Neural cell (in vitro differentiated cells): ENCODE results near the gene CILP. TPM values are rescaled to one million over a fixed set of nuclear protein-coding genes. Genes with fewer than 3 reads are reported as not detected.
A peak's percentile ranks its signal among the peaks of the same experiment; 100 is the strongest.

Experiments
- H2AFZ ChIP-seq: fragments of 200-600, 300-800 bp; sonication (generic), shearing (Covaris generic); 2 replicates; pipeline ENCODE4 v1.6.0; 2014; ENCODE audit warnings: low read depth, mild to moderate bottlenecking, antibody characterized with exemption, low read length, moderate library complexity
- H3F3A ChIP-seq: fragments of 200-600 bp; shearing (Covaris generic); 2 replicates; pipeline ENCODE4 v1.6.1; 2016; ENCODE audit warnings: mild to moderate bottlenecking, moderate library complexity, mixed read lengths, antibody characterized with exemption, low read length; ENCODE audit not compliant: insufficient read depth, poor library complexity, severe bottlenecking
- H3K27ac ChIP-seq: fragments of 200-600, 300-800 bp; sonication (generic), shearing (Covaris generic); 2 replicates; pipeline ENCODE4 v1.5.1; 2014; ENCODE audit warnings: mild to moderate bottlenecking, low read length, moderate library complexity
- H3K27me3 ChIP-seq: fragments of 300-800, 200-600 bp; sonication (generic), shearing (Covaris generic); 2 replicates; pipeline ENCODE4 v1.6.0; 2014; ENCODE audit warnings: mild to moderate bottlenecking, low read depth, low read length, moderate library complexity; ENCODE audit not compliant: insufficient read depth
- H3K36me3 ChIP-seq: fragments of 300-800, 200-600 bp; sonication (generic), shearing (Covaris generic); 2 replicates; pipeline ENCODE4 v1.5.1; 2014; ENCODE audit warnings: mild to moderate bottlenecking, antibody characterized with exemption, low read length, moderate library complexity; ENCODE audit not compliant: insufficient read depth
- H3K4me2 ChIP-seq: fragments of 300-800, 200-600 bp; sonication (generic), shearing (Covaris generic); 2 replicates; pipeline ENCODE4 v1.6.0; 2014; ENCODE audit warnings: mild to moderate bottlenecking, low read length
- H3K4me3 ChIP-seq: fragments of 300-800, 200-600 bp; sonication (generic), shearing (Covaris generic); 2 replicates; pipeline ENCODE4 v1.5.1; 2014; ENCODE audit warnings: mild to moderate bottlenecking, low read length, moderate library complexity
- H3K79me2 ChIP-seq: fragments of 200-600 bp; shearing (Covaris generic); replicated peaks from 2 replicates; pipeline ENCODE4 v1.6.0; 2014; ENCODE audit warnings: mild to moderate bottlenecking, low read length, moderate library complexity; ENCODE audit not compliant: insufficient read depth
- H3K9ac ChIP-seq: fragments of 300-800, 200-600 bp; sonication (generic), shearing (Covaris generic); 2 replicates; pipeline ENCODE4 v1.6.1; 2016; ENCODE audit warnings: mild to moderate bottlenecking, low read length, mixed read lengths
- H3K9me2 ChIP-seq: fragments of 200-600 bp; shearing (Covaris generic); 2 replicates; pipeline ENCODE4 v1.6.1; 2016; ENCODE audit warnings: mild to moderate bottlenecking, low read length, mixed read lengths; ENCODE audit not compliant: insufficient read depth
- H3K9me3 ChIP-seq: fragments of 200-600, 300-800 bp; sonication (generic), shearing (Covaris generic); 2 replicates; pipeline ENCODE4 v1.6.1; 2016; ENCODE audit warnings: mild to moderate bottlenecking, mixed run types, low read length, moderate library complexity, mixed read lengths
- H4K20me1 ChIP-seq: fragments of 200-600 bp; shearing (Covaris generic); 2 replicates; pipeline ENCODE4 v1.6.1; 2016; ENCODE audit warnings: mild to moderate bottlenecking, mixed run types; ENCODE audit not compliant: insufficient read depth
- CTCF ChIP-seq: fragments of 450-650 bp; IDR thresholded peaks from 2 replicates; pipeline ENCODE4 v1.5.1; 2014; ENCODE audit warnings: antibody characterized with exemption, mild to moderate bottlenecking, moderate library complexity; ENCODE audit not compliant: poor library complexity, severe bottlenecking
- EP300 ChIP-seq: fragments of 450-650 bp; conservative IDR thresholded peaks from 2 replicates; pipeline ENCODE4 v1.6.1; 2014; ENCODE audit warnings: antibody characterized with exemption, mild to moderate bottlenecking, moderate library complexity; ENCODE audit not compliant: poor library complexity, severe bottlenecking
- EZH2 ChIP-seq: fragments of 200-600, 300-800 bp; shearing (Covaris generic), sonication (generic); IDR thresholded peaks from 2 replicates; pipeline ENCODE4 v1.6.1; 2014; ENCODE audit warnings: antibody characterized with exemption, low read length, borderline replicate concordance, mild to moderate bottlenecking; ENCODE audit not compliant: insufficient read depth, poor library complexity, severe bottlenecking
- MXI1 ChIP-seq: fragments of 450-650 bp; conservative IDR thresholded peaks from 2 replicates; pipeline ENCODE4 v1.6.1; 2014; ENCODE audit warnings: antibody characterized with exemption, mild to moderate bottlenecking; ENCODE audit not compliant: poor library complexity, severe bottlenecking
- POLR2AphosphoS5 ChIP-seq: IDR thresholded peaks from 2 replicates; pipeline ENCODE4 v1.6.1; 2012
- RAD21 ChIP-seq: fragments of 450-650 bp; conservative IDR thresholded peaks from 2 replicates; pipeline ENCODE4 v1.6.1; 2014; ENCODE audit warnings: antibody characterized with exemption, mild to moderate bottlenecking, moderate library complexity
- REST ChIP-seq: IDR thresholded peaks from 2 replicates; pipeline ENCODE4 v1.6.1; 2012; ENCODE audit warnings: borderline replicate concordance
- SMC3 ChIP-seq: fragments of 450-650 bp; conservative IDR thresholded peaks from 2 replicates; pipeline ENCODE4 v1.6.1; 2014; ENCODE audit warnings: antibody characterized with exemption, mild to moderate bottlenecking, moderate library complexity; ENCODE audit not compliant: poor library complexity
- TAF1 ChIP-seq: IDR thresholded peaks from 2 replicates; pipeline ENCODE4 v1.6.1; 2012; ENCODE audit warnings: low read depth
- polyA plus RNA-seq: library from polyadenylated mRNA; depleted of rRNA; stranded (reverse); fragments of >200 nt; gene quantifications from 2 replicates; pipeline ENCODE4 v1.2.3, GENCODE V29; 2014

CILP gene
- polyA plus RNA-seq, 1 donor from 2014 or later, result 1.4 TPM

- Histone ChIP-seq H3K79me2 (no peaks in the 10 kb centered on the region), H3F3A (no peaks in the 10 kb centered on the region), H2AFZ (peak overlapping the region; percentile 51), H3K9me3 (no peaks in the 10 kb centered on the region), H3K27me3 (no peaks in the 10 kb centered on the region), H3K9me2 (no peaks in the 10 kb centered on the region), H3K4me3 (no peak overlapping the region), H3K4me2 (no peak overlapping the region), H3K36me3 (no peaks in the 10 kb centered on the region), H3K27ac (no peak overlapping the region), H3K9ac (no peak overlapping the region), H4K20me1 (no peaks in the 10 kb centered on the region)
- TF ChIP-seq TAF1, result no peak
- TF ChIP-seq SMC3, result no peak
Observed at GRCh38 chr15:65208647-65209046, 2.6 kb downstream of the CILP start.

DNA sequence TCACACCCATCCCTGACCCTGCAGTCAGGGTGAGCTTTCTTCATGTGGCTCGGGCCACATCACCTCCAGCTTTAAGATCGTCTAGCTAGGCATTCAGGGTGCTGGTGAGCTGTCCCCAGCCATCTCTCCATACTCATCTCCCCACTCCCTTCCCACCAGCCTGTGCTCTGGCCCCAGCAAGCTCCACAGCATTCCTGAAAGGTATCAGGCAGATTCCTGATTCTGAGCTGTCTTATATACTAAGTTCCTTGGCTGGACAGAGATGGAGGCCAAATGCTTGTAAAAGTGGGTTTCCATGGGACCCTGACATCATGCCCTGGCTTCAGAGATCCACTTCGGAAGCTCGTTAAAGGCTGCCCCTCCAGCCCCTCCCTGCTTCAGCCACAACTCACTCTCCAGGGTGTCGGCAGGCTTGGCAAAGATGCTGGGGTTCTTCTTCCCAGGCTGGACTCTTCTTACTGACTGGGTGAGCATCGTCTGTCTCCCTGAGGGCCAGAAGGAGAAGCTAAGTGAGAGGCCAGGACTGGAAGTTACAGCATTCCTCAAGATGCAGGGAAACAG lies 3.9 kb downstream of the CILP start:
- Histone ChIP-seq H4K20me1 (no peaks in the 10 kb centered on the region), H3K36me3 (no peaks in the 10 kb centered on the region), H3K79me2 (no peaks in the 10 kb centered on the region), H3K27ac (no peak overlapping the region), H3K4me2 (no peak overlapping the region), H2AFZ (no peak overlapping the region), H3K9me3 (no peaks in the 10 kb centered on the region), H3K9me2 (no peaks in the 10 kb centered on the region), H3F3A (no peaks in the 10 kb centered on the region), H3K9ac (no peak overlapping the region), H3K27me3 (no peaks in the 10 kb centered on the region), H3K4me3 (no peak overlapping the region)
- no peak for TF ChIP-seq SMC3
- TF ChIP-seq TAF1, result no peak
- no peak for TF ChIP-seq MXI1
- no peak for TF ChIP-seq EZH2
- no peak for TF ChIP-seq CTCF
- TF ChIP-seq REST, result no peak
- no peak for TF ChIP-seq EP300
- no peak for TF ChIP-seq RAD21
- no peak for TF ChIP-seq POLR2AphosphoS5

DNA sequence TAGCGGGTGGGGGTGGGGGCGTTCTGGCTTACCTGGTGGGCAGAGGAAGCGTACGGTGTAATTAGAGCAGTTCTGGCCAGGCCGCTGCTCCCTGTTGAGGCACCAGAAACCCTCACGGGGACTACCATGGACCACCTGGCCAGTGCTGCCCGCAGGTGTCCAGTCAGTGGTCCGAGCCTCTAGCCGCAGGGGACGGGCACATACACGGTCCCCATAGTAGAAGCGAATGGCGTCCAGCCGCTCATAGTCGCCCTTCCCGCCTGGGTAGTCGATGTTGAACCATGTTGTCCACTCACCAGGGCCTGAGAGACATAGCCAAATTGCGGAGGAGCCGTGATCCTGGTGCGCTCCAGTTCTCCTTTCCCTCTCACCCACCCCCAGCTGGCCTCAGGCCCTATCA lies 4.5 kb downstream of the CILP start:
- TF ChIP-seq REST (no peak), MXI1 (no peak), EZH2 (no peak), POLR2AphosphoS5 (no peak), RAD21 (no peak), CTCF (no peak), TAF1 (no peak), EP300 (no peak), SMC3 (no peak)
- Histone ChIP-seq H3K79me2 (no peaks in the 10 kb centered on the region), H3K4me3 (no peak overlapping the region), H3K9ac (no peak overlapping the region), H3K9me3 (no peaks in the 10 kb centered on the region), H3F3A (no peaks in the 10 kb centered on the region), H3K9me2 (no peaks in the 10 kb centered on the region), H2AFZ (no peak overlapping the region), H4K20me1 (no peaks in the 10 kb centered on the region), H3K27me3 (no peaks in the 10 kb centered on the region), H3K36me3 (no peaks in the 10 kb centered on the region), H3K27ac (no peak overlapping the region), H3K4me2 (no peak overlapping the region)
